Measurements from ENCODE around the gene GHRL.
A peak's percentile ranks its signal among the peaks of the same experiment; 100 is the strongest.
"Not testable (repeated sequence)": the region's sequence is repeated elsewhere in the genome, so short reads cannot be mapped to it uniquely, and the experiment has no call there.

Gene GHRL

GRCh38 chr3:10273702-10274305 is 18.9 kb downstream of the GHRL start:
- DNase-seq (ENCODE audit: low read depth) = no peak

GRCh38 chr3:10272977-10273376 is 19.8 kb downstream of the GHRL start:
- DNase-seq (ENCODE audit: low read depth) = no peak

- not testable (repeated sequence) for DNase-seq (ENCODE audit: low read depth)
Measured at GRCh38 chr3:10272476-10272875, 20.3 kb downstream of the GHRL start.

GRCh38 chr3:10269443-10269842 is 23.3 kb downstream of the GHRL start:
- no peak for DNase-seq (ENCODE audit: low read depth)

GRCh38 chr3:10268930-10269329 is 23.8 kb downstream of the GHRL start:
- DNase-seq (ENCODE audit: low read depth) = no peak

- DNase-seq (ENCODE audit: low read depth) = no peak
Measured at GRCh38 chr3:10268116-10268515, 24.6 kb downstream of the GHRL start.

GRCh38 chr3:10266936-10267335 is 25.8 kb downstream of the GHRL start:
- DNase-seq (ENCODE audit: low read depth) = not testable (repeated sequence)

GRCh38 chr3:10265833-10266232 is 26.9 kb downstream of the GHRL start:
- DNase-seq (ENCODE audit: low read depth) = no peak

GRCh38 chr3:10263646-10264363 is 28.9 kb downstream of the GHRL start:
- no peak for DNase-seq (ENCODE audit: low read depth)

GRCh38 chr3:10262027-10262426 is 30.7 kb downstream of the GHRL start:
- DNase-seq (ENCODE audit: low read depth) = no peak

GRCh38 chr3:10260211-10260701 is 32.5 kb downstream of the GHRL start:
- no peak for DNase-seq (ENCODE audit: low read depth)

- DNase-seq (ENCODE audit: low read depth) = no peak
Measured at GRCh38 chr3:10259798-10260197, 32.9 kb downstream of the GHRL start.

GRCh38 chr3:10259036-10259435 is 33.7 kb downstream of the GHRL start:
- DNase-seq (ENCODE audit: low read depth) = no peak

- DNase-seq (ENCODE audit: low read depth) = no peak
Measured at GRCh38 chr3:10255835-10256234, 36.9 kb downstream of the GHRL start.

- DNase-seq (ENCODE audit: low read depth) = no peak
Measured at GRCh38 chr3:10253731-10254130, 39.0 kb downstream of the GHRL start.

GRCh38 chr3:10251006-10251405 is 41.7 kb downstream of the GHRL start:
- no peak for DNase-seq (ENCODE audit: low read depth)

- no peak for DNase-seq (ENCODE audit: low read depth)
Measured at GRCh38 chr3:10249833-10250232, 42.9 kb downstream of the GHRL start.

GRCh38 chr3:10248984-10249748 is 43.6 kb downstream of the GHRL start:
- DNase-seq (ENCODE audit: low read depth) = no peak

- DNase-seq (ENCODE audit: low read depth) = peak; percentile 93
Measured at GRCh38 chr3:10248184-10248983, 44.4 kb downstream of the GHRL start, which contains the start of gene TATDN2. TSS of gene TATDN2 (plus strand) at chr3:10248459. CDS start at chr3:10249201, 742 bp downstream.

- DNase-seq (ENCODE audit: low read depth) = no peak
Measured at GRCh38 chr3:10247679-10248183, 45.0 kb downstream of the GHRL start.

GRCh38 chr3:10245081-10245712 is 47.5 kb downstream of the GHRL start:
- DNase-seq (ENCODE audit: low read depth) = no peak

Measured in stromal cell of bone marrow (primary cell).